Occipital lobe (tissue), 2 donors: Measurements from ENCODE around the gene METTL15. TPM values are rescaled to one million over a fixed set of nuclear protein-coding genes. Genes with fewer than 3 reads are reported as not detected.
A peak's percentile ranks its signal among the peaks of the same experiment; 100 is the strongest.
"Not testable (repeated sequence)": the region's sequence is repeated elsewhere in the genome, so short reads cannot be mapped to it uniquely, and the experiment has no call there.

Source experiments
- DNase-seq: peaks from one replicate; lab custom pipeline; 2025; lab: John Stamatoyannopoulos, UW
- total RNA-seq: library from RNA; depleted of rRNA; stranded (reverse); fragments of >200 nt; gene quantifications from one replicate; pipeline ENCODE4 v1.2.3, GENCODE V29; 2014

Gene METTL15
- total RNA-seq, 1 donor from 2014 or later = 25.6 TPM

DNA sequence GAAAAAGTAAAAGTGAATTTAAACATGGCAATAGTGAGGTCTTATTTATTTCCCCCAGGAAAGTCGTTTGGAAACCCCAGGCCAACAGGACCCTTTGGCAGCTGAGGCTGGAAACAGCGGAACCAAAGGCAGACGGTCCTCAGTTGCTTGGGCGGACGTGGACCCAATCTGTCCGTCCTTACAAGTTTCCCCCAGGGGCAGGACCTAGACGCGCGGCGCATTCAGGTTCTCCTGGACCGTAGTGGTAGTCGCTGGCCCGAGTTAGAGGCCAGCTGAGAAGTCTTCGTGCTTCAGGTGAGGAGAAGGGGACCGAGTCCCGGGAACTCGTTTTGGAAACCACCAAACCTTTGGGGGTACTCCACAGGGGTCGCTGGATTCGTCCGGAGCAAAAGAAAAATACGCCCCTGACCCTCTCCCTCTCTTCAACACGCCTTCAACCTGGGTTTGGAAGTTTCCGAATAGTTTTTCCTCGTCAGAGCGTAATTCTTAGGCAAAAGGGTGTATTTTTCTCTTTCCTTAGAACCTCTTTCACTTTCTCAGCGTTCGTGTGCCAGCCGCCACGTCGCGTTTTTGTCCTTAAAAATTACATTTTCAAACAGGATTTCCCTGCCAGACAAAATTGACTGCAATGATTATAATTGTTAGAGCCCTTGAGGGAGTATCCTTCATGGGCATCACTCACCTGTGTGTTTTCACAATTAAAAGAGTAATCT is 2.1 kb downstream of the METTL15 start:
- peak; percentile 21 for DNase-seq

DNA sequence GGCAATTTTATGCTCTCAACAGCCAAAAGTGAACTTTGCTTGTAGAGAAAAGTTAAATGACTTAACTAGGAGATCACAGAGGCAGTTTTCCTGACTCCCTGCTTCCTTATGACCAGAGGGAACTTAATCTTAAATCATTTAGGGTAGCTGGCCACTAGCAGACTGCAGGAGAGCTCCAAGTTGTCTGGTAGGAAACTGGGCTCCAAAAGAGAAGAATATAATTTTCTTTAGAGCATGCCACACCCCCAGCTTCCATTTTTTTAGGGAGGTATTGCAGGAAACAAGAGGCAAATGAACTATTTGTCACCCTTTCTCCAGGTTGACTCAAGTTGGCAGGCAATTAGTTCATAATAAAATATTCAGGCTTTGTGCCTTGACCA is 2.6 kb downstream of the METTL15 start:
- DNase-seq = no peak

DNA sequence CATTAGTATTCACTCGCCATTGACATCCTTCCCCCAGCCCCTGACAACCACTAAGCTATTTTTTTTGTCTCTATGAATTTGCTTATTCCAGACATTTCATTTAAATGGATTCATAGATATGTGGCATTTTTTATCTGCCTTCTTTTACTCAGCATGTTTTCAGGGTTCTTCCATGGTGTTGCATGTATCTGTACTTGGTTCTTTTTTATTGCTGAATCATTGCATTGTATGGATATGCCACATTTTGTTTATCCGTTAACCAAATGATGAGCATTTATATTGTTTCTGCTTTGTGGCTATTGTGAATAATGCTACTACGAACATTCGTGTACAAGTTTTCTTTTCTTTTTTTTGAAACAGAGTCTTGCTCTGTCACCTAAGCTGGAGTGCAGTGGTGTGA is 5.9 kb downstream of the METTL15 start:
- no peak for DNase-seq

DNA sequence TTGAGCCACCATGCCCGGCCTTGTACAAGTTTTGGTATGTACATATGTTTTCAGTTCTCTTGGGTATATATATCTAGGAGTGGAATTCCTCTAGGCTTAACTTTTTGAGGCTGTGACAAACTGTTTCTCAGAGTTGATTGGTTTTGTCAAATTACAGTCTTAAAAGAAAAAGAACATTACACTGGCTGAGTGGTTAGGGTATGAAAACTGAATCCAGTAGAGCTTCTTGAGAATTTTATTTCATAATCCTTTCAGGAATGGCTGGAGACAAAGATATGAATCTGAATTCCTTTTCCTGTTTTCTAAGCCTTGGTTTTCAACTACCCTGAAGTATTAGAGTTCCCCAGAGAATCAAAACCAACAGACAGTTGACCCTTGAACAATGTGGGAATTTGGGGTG is 6.5 kb downstream of the METTL15 start:
- DNase-seq = no peak

DNA sequence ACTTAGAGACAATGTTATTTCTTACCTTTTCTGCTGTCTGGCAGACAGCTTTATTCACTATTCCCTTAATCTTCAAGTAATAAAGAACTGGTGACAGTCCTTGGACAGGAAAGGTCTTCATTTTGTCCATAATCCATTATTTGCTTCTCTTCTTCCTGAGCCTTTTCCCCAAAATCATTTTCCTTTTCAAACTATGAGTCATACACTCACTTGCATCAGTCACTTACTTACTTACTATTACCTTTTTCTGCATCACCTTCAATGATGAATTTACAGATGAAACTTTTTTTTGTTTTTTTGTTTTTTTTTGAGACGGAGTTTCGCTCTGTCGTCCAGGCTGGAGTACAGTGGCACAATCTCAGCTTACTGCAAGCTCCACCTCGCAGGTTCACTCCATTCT is 9.5 kb downstream of the METTL15 start:
- no peak for DNase-seq

DNA sequence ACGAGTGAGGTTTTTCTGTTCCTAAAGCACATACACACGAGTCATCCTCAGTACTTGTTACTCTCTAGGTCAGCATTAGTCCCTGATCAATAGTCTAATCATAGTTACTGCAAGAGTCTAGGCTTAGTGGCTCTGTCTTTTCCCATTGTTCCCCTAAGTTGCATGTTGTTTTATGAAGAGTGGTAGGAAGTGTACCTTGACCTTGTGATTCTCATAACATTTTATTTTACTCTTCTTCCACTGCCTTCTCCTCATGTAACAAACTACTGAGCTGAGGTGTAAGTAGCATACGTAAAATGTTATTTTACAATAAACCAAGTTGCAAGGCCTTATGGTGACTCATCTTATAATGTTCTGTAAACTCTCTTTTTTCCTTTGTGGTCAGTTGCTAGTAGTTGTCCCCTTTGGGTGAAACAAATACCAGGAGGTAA is 15.0 kb downstream of the METTL15 start:
- no peak for DNase-seq

DNA sequence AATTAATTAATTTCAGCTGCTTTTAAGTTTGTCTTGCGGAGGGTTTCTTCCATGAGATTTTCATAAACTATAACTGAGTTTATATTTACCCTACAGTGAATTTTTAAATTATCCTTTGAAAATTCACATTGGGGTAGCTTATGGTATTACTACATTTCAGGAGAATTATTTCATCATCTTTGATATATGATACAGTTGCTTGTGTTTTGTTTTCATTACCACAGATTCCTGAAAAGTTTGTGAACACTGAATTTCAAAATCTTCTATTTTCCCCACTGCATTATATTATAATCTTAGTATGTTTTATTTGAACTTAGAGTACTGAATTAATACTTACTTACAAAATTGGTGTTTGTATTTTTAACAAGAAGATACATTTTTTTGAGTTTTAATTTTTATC is 24.4 kb downstream of the METTL15 start:
- no peak for DNase-seq

DNA sequence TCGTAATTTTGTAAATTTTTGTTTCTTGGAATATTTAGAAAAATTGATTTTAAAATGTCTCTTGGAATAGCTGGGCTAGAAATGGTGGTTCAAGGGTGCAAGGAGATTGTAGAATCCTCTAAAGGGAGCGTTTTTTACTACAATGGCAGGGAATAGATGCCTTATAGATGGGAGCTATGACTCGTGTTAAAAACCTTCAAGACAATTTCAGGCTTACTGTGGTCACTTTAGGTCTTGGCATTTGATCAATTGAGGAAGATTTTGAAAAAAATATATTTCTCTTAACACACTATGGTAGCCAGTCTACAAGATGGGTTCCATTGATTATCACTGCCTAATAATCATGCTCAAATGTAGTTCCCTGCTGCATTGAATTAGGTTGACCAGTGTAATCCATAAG is 25.0 kb downstream of the METTL15 start:
- no peak for DNase-seq

DNA sequence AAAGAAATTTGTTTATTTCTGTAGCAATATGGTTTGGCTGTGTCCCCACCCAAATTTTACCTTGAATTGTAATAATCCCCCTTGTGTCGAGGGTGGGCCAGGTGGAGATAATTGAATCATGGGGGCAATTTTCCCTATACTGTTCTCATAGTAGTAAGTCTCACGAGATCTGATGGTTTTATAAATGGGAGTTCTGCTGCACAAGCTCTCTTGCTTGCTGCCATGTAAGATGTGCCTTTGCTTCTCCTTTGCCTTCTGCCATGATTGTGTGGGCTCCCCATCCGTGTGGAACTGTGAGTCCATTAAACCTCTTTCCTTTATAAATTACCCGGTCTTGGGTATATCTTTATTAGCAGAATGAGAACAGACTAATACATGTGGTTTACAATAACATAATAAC is 28.0 kb downstream of the METTL15 start:
- DNase-seq = not testable (repeated sequence)

DNA sequence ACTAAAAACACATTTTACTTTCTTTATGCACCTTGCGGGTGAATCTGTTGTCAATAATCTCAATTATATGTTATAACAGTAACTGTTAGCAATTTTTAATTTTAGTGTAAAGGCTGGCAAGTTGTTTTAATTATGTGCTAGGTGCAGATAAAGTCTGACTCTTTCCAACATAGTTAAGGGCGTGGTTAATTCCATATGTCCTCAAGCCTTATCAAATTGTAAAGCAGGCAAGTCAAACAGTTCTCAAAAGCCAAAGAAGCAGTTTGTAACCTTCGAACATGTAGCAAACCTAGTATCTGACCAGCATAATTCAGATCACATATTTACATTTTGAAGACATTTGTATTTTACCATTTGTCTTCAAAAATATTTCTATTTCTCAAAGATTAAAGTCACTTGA is 29.2 kb downstream of the METTL15 start:
- no peak for DNase-seq

DNA sequence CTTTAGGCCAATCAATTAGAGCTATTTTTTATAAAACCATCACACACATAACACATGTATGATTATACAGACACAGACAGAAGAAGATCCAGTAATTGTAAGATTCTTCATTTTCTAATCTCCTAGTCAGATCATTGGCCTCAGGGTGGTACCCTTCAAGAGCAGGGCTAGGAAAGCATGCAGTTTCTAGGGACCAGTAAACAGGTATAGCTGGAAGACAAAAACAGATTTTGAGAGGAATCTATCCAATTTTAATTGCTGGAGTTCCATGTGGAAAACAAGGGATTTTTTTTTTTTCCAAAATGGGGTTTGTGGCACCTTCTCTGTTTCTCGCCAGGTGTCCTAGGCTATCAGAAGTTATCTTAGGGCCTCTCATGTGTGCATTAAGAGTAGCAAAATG is 29.6 kb downstream of the METTL15 start:
- no peak for DNase-seq

DNA sequence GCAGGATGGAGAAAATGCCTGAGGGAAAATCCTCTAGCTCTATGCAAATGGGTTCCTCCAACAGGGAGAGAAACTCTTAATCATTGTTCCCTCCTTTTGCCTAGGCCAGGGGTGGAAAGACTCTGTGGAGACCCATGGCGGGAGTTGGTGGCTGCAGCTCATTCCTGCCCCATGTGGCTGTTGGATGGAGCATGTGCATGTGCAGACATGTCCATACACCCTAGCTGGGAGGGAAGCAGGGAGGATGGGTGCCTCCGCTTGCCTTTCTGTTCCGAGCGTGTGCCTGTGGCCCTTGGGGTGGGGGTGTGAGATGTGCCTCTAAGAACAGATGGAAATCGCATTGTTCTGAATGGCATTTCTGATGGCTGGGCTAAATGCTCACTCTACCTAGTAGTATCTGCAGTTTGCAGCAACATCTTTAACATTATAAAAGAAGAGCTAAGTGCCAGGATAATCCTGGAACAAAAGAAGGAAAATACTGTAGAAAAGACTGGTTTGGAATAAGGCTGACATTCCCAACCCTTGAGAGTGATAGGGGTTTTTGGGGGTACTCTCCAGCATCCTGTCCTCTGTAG is 31.7 kb downstream of the METTL15 start:
- no peak for DNase-seq

DNA sequence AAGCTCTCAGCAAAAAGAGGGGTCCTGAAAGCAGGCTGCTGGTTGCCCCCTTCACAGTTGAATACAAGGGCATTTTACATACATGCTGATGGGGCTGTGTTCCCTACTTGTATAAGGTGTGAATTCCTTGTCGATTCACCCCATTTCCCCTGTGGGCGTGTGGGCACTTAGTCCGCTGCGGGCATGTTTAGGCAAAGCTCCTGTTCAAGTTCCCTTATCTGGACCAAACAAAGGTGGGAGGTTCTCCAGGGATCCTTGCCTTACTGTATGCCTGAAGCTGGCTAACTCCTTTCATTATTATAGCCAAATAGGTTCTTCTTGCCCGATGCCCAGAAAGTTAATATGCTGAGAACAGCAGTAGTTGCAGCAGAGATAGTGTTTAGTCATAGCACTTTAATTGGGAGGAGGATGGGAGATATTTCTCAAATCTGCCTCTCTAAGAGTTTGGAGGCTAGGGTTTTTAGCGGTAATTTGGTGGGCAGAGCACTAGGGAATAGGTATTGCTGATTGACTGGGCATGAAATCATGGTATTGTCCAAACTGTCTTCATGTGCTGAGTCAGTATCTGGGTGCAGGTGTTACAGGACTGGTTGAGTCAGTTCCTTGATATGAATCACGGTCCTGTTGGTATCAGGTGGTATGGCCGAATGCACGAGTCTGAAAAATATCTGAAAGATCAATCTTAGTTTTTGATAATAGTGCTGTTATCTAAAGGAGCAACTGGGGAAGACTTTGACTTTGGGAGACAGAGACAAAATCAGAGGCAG is 32.7 kb downstream of the METTL15 start:
- no peak for DNase-seq

DNA sequence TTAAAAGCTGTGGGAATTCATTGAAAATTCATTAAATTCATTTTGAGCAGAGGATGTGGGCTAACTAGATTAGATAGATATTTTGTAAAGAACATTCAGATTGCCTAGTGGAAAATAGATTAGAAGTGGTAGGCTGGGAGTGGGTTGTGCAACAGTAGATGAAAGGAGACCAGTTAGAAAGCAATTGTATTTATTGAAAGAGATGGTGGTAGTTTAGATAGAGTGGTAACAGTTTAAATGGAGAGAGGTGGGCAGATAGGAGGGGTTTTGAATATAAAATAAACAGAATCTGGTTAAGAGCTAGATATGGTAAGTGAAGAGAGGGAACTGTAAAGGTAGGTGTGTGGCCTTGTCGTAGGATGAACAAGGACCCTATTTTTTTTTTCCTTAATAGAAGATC is 34.5 kb downstream of the METTL15 start:
- DNase-seq = no peak

DNA sequence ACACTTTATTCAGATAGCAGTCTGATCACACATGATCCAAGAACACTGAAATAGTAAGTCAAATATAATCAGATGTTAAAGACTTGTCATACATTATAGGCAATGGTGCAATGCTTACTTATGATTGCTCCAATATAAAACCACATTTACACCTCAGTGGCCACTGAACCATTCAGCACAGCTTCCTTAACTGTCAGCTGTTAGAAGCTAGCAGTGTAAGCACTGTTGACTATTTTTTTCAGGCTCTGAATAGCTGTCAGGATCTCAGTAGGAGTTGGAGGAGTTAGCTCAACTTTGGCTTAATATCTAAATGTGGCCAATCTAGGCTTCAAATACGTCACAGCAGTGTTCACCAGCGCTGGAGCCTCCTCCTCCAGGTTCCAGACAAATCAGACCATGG is 36.6 kb downstream of the METTL15 start:
- no peak for DNase-seq

DNA sequence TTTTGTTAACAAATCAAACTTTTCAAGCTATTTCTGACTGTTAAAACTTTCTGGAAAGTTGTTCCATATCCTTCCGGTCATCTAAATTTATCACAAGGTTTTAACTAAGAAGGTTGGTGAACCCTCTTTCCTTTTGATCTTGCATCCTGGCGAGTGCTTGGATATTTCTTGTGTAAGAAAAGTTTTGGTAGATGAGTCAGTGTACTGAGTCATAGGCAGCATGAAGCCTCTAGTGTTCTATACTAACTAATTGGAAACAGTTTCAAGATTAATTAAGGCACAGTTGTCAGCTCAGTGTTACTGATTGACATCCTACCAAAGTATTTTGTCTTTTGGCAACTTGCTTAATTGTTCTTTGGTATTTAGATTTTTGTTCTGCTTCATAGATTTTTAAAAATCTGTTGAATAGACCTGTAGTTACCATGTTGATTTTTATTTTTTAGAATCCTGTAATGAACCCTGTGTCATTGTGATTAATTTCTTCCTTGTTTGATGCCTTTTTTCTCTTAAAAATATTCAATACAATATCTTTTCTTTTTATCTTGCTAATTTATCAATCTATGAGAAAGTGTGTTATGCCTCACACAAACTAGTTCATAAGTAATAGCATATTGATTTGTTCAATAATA is 38.0 kb downstream of the METTL15 start:
- no peak for DNase-seq

DNA sequence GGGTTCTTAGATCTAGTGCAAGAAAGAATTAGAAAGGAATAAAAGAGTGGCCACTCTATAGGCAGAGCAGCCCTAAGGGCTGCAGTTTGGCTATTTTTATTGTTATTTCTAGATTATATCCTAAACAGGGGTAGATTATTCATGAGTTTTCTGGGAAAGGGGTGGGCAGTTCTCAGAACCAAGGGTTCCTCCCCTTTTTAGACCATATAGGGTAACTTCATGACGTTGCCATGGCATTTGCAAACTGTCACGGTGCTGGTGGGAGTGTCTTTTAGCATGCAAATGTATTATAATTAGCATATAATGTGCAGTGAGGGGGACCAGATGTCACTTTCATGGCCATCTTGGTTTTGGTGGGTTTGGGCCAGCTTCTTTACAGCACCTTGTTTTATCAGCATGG is 44.6 kb downstream of the METTL15 start:
- no peak for DNase-seq

DNA sequence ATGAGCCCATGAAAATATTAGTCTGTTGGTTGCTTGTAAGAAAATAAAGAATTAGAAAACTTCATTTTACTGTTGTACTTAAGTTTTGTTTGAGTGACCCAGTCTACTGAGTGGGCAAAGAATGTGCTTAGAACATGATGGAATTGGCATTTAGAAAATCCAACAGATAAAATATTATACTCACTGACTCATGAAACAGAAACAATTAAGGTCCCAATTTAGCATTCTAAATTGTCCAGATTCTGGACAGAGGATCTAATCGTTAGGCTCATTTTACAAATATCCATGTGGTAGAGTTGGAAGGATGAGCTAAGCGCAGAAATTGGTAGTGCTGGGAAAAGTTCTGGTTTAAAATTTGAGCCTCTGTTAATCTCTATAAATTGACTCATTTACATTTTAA is 45.4 kb downstream of the METTL15 start:
- no peak for DNase-seq

DNA sequence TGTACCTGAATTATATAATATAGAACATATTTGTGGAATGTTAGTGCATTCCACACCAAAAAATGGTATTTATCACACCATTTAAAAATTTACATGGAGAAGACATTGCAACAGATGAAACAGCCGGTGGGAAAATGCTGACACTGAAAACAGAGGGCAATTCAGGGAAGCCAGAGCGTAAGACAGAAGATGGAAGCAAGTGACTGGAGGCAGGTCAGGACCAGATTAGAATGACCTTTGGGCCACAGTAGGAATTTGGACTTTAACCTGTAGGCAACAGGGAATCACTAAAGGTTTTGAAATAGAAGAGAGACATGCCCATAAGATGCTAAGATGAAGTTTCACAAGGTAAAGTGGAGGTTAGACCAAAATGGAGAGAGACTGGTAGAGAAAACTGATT is 60.5 kb downstream of the METTL15 start:
- DNase-seq = no peak

DNA sequence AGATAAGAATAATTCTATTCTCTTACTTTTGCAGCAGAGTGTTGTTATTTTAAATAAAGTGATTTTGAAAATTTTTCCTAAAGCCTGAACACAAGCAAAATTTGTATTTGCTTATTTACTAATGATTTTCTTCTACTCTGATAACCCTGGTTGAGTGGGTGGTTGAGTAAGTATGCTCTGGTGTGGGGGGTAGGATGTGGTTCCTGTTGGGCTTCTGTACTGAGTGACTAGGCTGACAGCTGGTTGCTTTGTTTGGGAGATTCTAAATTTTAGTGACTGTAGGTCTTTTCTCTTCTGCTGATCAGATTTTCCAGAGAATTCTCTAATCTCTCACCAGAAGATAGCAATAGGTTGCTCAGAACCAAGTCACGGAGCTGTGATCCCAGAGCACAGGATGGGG is 61.6 kb downstream of the METTL15 start:
- no peak for DNase-seq

DNA sequence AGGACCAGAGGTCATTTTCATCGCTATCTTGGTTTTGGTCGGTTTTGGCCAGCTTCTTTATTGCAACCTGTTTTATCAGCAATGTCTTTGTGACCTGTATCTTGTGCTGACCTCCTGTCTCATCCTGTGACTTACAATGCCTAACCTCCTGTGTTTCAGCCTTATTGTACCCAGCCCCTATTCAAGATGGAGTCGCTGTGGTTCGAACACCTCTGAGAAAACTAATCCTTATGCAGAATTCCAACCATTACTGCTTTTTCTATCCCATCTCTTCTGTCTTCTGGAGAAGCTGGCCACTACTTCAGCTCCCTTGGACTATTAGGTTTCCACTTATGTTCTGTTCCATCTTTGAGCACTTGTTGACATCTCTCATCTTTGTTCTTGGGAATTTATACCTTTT is 62.6 kb downstream of the METTL15 start:
- DNase-seq = no peak

DNA sequence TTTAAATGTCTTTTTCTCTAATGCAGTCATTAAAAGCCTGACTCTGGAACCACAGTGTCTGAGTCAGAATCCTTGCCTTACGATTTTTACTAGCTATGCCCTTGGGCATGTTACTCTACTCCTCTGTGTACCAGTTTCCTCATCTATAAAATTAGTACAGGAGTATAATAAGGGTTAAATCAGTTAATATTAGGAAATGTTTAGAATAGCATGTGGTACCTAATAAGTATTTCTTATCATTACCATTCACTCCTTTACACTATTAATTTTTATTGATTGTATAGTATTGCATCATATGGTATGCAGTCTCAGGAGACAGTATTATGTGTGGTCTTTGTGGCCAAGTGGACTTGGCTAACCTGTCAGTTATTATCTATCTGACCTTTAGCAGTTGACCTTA is 68.2 kb downstream of the METTL15 start:
- DNase-seq = no peak
